Activated CD4-positive, alpha-beta T cell treated with anti-CD3 and anti-CD28 coated beads, Interleukin-2, Interleukin-4, amounts not matched to agents 100 ng/mL and 50 ng/mL, durations not matched to agents 16 hours and 8 hours (primary cell): ENCODE data around the gene MYB.
"Not testable (repeated sequence)": the region's sequence is repeated elsewhere in the genome, so short reads cannot be mapped to it uniquely, and the experiment has no call there.

Experiments used
- DNase-seq: peaks from one replicate; pipeline ENCODE4 v3.0.0-alpha.2; 2020; ENCODE audit warnings: low spot score

MYB gene

DNA sequence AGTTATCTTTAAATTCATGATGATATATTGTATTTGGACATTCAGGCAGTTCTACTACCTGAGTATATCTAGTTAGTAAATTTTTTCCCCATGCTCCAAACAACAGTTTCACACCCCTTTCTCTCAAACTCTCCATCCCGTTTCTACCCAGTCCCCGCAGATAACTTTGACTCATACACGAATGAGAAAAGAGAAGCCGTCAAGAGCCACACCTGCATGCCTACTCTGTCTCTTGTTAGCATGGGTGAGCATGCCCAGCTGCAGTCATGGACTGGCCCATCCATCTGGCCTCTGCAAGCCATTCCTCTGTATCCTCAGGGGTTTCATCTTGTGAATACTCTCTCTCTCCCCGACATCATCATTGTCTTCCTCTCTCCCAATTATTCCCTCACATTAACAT is 41.5 kb downstream of the MYB start:
- DNase-seq = no peak

DNA sequence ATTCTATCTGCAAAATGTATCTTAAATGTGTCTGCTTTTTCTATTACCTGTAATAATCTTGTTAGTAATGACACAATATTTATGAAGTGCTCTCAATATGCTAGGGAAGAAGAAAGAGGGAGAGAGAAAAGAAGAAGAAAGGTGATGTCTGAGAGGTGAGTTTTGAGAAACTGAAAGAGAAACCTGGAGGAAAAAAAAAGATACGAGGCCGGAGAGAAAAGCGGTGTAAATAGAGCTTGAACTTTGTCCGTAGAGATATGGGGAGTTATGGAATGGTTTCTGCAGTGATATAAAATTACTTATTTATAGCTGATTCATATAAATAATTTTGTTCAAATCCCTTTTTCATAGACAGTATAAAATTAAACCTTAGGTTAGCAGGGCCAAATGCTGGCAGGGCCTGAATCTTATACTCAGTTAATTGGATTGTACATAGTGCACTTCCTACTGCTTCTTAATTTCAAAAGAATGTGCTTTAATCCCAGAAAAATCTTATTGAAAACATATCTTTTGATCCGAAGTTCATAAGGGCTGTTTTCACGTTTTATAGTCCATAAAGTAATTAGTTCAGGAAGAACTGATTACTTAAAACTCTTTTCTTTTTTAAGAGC is 43.0 kb downstream of the MYB start:
- DNase-seq = no peak

DNA sequence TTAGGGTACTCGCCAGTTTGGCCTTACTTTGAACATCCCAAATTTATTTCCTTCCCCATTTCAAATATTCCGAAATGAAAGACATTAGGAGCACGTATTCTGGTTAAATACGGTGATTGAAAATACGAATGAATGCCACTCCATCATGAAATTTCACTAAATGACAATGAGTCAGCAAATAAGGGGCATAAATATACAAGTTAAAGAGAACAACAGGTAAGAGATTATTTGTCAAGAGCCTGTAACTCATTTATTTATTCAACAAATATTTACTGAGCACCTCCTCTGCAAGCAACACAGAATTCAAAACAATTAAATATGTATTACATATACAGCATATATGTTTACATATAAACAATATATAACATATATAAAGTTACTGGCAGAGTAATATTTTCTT is 44.8 kb downstream of the MYB start:
- no peak for DNase-seq

DNA sequence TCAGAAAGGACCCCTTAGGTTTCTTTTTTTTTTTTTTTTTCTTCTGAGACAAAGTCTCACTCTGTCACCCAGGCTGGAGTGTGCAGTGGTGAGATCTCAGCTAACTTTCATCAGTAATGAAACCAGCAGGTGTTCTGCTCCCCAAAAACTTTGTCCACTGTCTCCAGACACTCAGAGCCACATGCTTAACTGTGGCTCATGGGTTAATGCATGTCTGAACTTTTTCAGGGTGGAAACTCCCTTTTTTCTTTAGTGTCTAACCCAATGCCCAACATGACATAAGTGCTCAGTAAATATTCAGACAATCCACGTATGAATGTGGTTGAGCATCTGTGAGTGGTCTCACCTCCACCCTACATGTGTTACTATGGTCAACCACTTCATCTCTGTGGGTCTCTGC is 45.4 kb downstream of the MYB start:
- DNase-seq = no peak

DNA sequence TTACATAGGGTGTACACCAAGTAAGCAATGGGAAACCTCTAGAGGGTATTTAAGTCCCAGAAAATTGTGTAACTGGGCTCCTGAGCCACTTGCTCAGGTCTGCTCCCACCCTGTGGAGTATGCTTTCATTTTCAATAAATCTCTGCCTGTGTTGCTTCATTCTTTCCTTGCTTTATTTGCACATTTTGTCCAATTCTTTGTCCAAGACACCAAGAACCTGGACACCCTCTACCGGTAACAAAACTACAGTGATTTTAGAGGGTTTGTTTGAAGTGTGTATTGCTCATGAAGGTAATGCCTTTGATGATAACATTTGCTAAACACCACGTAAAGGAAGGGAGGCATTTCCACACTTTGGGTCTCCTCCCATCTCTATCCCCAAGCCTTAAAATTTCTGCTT is 46.2 kb downstream of the MYB start:
- DNase-seq = no peak

DNA sequence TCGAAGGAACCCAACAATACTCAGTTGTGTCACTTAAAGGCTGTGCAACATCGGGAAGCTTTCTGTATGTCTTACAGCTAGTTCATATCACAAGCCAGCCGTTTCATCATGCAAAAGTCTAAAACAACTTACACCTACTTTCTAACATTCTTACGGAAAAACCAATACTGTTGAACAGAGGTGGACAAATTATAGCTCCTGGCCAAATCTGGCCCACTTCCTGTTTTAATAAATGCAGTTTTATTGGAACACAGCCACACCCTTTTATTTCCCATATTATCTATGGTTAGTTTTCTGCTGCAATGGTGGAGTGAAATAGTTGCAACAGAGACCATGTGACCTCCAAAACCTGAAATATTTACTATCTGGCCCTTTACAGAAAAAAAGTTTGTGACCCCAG is 46.6 kb downstream of the MYB start:
- no peak for DNase-seq

DNA sequence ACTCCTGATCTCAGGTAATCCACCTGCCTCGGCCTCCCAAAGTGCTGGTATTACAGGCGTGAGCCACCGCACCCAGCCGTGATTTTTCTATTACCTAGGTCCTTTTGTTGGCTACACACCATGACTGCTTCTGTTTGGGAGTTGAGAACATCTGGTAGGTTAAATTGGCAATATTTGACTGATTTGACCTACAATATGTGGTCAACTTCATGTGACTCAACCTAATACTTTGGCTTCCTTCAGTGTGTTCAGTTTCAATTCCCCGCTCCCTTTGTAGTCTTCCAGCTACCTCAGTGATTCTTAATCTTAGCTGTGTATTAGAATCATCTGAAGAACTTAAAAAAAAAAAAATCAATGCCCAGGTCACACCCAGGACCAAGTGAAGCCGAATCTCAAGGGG is 47.4 kb downstream of the MYB start:
- peak; percentile 48 for DNase-seq

DNA sequence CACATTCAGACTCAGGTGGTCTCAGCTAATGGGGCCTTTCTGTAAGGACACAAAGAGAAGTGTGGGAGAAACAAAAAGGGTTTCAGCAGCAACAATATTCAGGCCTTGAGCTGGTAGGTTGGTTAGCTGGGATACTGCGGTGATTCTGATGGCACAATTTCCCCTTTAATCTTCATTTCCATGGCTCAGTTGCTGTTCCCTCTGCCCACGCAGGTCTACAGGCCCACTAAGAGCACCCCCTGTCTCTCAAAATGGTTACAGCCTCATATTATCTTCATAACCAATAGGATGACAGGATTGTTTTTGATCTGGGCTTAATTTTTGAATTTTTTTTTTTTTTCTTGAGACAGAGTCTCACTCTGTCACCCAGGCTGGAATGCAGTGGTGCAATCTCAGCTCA is 48.9 kb downstream of the MYB start:
- no peak for DNase-seq

DNA sequence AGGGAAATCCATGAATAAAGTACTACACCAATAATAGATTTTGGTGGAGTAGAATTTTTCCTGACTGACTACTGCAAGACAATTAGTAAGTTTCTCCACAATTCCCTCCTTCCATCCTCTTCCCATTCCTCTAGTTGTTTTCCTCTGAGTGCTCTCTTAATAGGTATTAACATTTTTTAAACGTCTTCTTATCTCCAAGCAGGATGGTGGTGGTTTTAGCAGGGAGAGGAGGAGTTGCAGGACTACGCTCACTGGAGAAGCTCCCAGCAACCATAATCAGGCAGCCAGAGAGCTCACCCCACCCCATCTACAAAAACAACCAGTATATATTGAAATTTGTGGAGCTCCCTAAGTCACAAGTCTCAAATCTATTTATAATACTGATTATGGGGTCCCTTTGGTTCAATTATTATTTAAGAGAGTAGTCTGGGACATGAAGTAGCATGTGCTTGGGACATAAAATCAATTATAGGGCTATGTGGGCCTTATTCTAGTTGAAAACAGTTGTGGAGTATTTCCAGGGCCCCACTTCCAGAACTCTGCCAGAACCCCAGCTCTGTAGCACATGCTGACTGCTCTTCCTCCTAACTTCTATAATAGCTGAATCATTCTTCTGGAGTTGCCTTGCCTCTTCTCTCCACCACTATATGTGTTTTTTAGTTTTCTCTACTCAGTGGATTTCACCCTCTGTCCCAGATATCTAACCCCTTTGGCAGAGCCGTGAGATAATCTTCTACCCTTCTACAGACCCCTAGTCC is 49.8 kb downstream of the MYB start:
- DNase-seq = peak; percentile 38

DNA sequence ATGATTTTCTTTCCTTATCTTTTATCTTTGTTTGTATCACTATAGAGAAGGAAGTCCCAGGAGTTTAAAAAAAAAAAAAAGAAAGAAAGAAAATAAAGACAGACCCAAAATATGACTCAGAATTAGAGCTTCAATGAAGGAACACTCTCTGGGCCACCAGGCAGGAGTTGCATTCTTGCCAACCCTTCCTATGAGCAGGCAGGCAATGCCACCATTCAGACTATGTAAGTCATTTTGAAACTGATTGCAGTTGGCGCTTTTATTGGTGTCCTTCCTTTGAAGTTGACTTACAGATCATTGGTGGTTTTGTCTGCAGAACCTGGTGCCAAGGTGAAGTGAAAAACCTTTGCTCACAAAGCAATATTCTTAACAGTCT is 50.3 kb downstream of the MYB start:
- DNase-seq = peak; percentile 94

DNA sequence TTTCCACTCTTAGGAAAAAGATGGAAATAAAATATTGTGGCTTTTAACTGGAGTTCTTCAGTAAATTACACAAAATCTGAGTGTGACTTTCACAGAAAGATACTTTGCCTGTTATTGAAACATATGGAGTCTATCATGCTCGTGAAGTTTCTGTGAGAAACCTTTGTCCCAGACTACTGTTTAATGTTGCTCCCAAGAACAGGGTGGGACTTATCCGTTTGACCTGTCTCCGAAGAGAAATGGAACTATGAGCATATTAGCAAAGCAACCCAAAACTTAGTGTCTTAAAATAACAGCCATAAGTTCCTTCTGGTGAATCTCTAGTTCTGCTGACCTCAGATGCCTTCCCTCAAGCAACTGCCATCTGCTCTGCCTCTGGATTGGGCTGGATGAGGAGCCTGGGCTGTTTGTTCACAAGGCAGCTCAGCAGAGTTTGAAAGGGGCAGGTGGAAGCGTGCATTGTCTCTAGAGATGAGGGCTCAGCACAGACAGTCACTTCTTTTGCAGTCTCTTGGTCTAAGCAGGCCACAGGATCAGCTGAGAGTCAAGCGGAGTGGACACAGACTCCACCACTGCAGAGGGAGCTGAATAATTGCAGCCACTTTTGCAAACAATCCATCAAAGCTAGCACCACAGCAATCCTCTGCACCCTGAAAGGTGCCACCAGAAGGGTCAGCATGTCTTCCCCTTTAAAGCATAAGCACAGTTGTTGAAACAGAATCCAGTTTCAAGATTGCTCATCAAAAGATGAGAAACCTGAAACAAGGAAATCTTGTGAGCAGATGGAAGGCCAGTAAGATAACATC is 52.8 kb downstream of the MYB start:
- DNase-seq = peak; percentile 73

DNA sequence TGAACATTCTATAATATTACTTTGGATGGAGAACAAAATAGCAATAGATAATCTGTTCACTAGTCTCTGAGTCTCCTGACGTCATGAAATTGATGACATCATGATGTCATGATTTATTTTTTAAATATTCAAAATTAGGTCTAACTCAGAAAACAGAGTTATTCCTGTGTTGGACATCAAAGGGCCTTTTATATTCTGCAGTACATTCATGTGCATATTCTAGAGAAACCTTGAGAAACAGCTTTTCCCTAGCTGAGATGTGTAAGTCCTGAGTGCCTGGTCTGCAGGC is 53.3 kb downstream of the MYB start:
- DNase-seq = no peak

DNA sequence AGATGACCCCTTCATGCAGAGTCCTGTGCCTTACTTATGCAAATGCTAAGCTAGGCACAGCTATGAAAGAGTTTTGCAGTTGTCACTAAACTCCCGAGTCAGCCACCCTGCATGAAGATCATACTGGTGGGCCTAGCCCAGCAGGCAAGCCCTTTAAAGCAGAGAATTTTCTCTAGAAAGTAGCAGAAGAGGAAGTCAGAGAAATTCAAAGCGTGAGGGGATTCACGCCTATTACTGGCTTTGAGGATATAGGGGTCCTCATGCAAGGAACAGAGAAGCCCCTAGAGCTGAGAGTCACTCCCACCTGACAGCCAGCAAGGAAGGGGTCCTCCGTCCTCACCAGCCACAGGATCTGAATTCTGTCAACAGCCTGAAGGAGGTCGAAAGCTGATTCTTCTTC is 54.6 kb downstream of the MYB start:
- DNase-seq = no peak

DNA sequence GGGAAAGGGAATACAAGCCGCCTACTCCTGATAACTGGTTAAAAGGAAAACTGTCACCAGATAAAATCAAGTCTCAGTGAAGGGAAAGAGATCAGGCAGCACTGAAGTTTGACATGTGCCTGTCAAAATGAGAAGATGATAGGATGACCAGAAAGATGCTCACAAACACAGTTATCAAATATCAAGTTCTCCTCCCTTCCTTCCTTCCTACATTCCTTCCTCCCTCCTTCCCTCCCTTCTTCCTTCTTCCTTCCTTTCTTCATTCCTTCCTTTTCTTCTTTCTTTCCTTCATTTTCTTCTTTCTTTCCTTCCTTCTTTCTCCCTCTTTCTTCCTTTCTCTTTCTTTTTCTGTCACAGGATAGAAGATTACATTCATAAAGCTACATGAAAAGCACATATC is 55.2 kb downstream of the MYB start:
- DNase-seq = no peak

DNA sequence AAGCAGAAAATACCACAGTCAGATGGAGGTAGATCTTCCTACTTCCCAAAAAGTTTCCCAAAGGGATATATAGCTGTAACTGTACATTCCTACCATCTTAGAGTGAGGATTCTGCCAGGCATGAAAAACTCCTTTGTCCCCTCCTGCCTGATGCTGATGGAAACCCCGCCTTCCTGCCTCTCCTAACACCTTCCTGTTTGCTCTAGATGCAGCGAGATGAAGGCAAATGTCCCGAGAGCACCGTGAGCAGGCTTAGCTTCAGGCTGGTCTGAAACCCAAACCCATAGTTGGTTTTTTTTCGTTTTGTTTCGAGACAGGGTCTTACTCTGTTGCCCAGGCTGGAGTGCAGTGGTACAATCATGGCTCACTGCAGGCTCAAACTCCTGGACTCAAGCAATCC is 55.6 kb downstream of the MYB start:
- DNase-seq = no peak

DNA sequence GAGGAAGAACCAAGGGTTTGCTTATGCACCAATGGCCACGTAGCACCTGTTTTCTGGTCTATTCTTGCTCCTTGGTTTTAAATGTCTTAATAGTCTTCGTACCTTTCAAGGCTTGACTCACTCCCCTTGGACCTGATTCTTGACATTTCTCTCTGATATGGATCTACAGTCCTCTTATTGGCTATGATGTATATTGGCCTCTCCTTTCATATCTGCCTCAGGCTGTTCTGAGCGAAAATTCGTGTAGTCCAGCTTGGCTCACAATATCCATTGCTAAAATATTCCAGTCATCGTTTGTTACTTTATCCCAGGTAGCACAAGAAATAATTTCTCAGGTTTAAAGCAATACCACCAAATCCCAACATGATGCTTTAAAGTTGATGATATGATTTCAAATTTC is 59.6 kb downstream of the MYB start:
- DNase-seq = no peak

DNA sequence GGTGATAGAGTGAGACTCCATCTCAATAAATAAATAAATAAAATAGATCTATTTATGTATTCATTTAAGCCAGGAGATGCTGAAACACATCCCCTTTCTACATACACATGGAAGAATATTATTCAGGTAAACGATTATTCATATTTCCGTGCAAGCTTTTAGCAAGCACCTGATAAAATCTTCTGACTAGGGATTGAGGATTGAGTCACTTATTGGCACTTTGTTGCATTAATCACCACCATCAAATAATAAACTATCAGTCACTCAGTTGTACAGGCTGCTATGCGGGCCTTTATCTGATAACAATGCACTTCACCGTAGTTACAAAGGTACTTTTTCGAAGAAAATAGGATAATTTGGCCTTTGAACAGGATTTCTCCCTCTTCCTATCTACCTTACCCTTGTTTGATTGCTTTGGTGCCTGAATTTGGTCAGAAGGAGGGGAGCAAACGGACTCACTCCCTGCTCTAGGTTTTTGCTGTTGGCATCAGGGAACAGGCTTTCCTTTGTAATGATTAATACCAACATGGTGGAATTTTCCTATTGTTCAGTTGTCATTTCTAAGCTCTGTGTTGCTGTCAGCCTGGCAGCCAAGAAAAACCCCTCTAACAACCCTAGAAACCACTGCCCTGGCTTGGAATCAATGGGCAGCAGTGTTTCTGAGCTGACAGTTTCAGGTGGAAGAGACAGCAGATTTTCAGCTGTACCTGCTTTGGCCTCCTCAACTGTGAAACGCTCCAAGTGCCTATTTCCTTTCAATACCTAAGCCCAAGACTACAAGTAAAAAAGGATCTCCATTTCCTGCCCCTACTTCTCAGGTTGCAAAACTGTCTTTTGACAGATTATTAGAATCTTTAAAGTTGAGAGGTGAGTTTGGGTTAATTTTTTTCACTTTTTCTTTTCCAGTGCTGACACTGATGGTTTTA is 63.0 kb downstream of the MYB start:
- DNase-seq = no peak

DNA sequence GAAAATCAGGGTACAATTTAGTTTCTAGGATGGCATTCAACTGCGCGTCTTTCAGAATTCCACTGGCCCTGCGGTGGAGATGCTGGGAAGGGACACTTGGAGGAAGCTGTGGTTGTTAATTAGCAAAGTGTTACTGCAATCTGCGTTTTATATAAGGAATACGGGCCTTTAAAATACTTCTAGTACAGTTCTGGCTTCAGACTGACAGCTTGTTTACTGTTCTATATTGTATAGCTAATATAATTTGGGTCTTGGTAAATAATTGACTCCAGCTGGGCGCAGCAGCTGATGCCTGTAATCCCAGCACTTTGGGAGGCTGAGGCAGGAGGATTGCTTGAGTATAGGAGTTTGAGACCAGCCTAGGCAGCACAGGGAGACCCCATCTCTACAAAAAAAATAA is 63.7 kb downstream of the MYB start:
- DNase-seq = no peak

DNA sequence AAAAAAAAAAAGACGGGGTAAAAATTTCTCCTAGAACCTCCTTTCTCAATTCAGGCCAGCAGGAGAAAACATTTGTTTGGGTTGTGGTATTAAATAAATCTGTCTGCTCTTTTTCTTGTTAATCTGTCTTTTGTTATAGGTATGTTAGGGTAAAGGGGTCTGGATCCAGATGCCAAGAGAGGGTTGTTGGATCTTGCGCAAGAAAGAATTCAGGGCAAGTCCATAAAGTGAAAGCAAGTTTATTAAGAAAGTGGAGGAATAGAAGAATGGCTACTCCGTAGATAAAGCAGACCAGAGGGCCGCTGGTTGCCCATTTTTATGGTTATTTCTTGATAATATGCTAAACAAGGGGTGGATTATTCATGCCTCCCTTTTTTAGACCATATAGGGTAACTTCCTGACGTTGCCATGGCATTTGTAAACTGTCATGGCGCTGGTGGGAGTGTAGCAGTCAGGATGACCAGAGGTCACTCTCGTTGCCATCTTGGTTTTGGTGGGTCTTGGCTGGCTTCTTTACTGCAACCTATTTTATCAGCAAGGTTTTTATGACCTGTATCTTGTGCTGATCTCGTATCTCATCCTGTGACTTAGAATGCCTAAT is 65.4 kb downstream of the MYB start:
- not testable (repeated sequence) for DNase-seq

DNA sequence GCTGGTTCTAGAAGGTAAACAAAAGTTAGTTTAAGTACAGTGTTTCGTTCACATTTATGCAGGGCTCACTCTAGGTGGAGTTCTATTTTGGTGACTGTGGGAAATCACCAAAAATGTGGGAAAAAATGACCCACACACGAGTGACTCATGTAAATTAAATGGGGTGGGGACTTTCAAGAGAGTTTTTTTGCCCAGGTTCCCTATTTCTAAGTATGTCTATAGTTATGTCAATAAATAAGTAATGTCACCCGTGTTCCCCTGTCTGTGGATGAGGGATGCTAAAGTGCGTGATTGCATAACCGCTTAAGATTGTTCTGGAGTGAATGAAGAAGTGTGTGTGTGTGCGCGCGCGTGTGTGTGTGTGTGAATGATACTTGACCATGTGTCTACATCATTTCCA is 69.1 kb downstream of the MYB start:
- DNase-seq = no peak

DNA sequence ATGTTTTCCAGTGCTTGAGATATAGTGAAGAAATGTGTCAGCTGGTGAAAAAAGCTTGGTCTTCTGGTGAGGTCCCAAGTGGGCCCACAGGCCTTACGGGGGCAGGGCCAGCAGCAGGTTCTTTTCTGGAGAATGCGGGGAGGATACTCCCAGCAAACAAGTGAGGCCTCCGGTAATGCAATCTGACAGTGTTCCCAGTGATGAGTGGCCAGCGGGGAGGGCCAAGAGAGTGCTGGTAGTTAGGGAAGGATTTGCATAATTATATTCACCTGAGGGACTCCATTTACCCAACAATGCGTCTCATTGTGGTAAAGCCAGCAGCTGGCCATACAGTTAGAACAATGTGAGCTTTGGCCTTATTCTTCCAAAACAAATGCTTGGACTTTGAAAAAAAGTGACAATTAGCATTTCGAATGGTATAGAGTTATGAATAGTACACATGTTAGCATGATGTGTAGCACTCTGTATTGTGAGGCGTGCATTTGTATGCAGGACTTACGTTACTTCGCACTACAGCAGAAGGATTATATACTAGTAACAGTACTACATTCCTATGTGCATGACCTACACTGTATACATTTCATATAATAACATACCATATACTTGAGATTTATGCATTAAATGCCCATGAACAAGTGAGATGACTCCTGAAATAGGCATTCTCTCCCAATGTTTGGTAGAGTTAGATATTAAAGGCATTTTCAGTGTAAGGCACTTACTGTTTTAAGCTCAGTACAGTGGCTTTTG is 69.8 kb downstream of the MYB start:
- DNase-seq = no peak
